Stimulated activated CD4-positive, alpha-beta T cell treated with anti-CD3 and anti-CD28 coated beads, Interleukin-15, amount 100 ng/mL, for 24 hours (primary cell): ENCODE data around the gene FNIP2.

Source experiments
- DNase-seq: peaks from one replicate; pipeline ENCODE4 v3.0.0-alpha.2; 2020

FNIP2 gene

DNA sequence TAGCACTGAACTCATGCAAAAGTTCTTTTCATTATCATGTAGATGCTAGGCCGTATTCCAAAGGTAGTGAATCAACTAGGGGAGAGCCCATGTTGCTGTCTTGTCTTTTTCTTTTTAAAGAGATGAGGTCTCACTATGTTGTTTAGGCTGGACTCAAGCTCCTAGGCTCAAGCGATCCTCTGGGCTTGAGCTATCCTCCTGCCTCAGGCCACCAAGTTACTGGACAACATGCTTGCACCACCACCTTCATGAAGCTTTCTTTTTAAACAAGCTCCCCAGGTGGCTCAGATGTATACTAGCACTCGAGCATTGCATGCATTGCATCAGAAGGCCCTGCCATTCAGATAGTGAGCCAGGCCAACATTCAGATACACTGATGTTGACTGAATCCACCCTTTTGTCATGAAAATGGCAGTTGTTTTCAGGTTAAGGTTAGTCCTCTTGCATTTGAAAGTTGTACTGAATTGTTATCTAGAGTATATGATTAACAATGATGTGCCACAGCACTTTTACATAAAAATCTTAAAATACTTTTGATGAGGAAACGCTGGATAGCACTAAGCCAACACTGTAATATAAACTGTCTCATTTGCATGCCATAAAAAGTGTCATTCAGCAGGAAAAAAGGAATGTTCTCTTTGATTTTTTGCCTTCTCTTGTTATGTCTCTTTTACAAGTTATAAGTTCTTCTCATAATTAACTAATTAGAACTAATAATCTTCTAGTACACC, 76.7 kb downstream of the FNIP2 start:
- DNase-seq = no peak

DNA sequence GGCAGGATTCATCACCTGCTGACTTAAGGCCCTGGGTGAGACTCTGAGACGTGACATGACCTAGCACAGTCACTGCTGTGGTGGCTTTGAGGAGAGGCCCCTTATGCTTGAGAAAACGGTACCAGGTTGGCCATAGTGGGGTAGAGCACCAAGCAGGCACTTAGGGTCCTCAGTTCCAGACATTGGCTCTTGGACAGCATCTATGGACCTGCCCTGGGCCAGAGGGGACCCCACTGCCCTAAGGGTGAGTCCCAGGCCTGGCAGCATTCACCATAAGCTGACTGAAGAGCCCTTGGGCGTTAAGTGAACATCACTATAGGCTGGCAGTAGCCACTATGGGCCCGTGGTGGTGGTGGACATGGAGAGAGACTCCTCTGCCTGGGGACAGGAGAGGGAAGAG, 78.7 kb downstream of the FNIP2 start:
- no peak for DNase-seq

GRCh38 chr4:158849681-158850080, 80.9 kb downstream of the FNIP2 start:
- no peak for DNase-seq

- no peak for DNase-seq
These were observed 81.5 kb downstream of the FNIP2 start for GRCh38 chr4:158850371-158850770.

DNA sequence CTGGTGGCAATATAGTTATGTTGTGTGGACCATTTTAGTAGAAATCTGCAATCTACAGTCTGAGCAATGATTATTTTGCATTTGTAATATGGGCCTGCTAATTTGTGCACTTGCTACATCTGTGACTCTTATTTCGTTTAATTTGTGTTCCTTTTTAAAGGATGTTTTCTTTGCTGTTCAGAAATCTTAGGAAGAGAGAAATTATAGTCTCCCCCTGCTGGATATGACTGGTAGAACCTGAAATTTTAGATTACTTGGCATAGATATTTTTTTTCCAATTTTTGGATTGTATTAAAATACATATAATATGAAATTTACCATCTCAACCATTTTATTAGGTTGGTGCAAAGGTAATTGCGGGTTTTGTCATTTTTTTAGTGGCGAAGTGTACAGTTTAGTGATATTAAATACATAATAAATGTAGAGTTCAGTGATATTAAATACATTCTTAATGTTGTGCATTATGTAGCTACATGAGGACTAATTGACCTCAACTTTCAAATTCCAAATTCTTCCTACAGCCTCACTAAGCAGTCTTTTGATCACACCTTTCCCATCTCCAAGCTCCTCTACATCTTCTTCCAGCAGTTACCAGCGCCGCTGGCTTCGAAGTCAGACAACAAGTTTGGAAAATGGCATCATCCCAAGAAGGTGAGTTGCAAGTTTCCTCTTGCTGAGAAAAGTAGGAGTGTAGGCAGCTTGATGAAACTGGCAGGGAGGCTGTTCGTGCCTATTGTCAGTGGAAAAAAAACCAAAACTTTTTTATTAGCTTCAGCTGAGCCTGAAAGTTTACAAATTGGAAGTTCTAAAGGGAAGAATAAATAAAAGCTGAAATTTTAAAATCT, 82.2 kb downstream of the FNIP2 start:
- DNase-seq = no peak

DNA sequence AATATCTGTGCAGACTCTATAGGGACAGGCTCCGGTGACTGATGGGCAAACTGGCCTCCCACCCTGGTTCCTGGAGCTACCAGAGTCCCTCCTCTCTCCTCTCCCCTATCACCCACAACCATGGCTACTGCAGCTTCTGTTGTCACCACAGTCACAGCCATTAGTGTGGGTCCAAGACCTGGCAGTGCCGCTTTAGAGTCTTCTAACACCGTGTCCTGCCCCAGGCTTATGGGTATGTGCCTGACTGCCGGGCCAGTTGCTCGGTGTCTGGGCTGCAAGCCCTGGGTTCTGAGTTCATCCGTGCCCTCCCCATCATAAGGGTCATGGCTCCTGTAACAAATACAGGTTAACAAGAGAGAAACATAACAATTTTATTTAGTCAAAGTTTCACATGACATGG, 85.4 kb downstream of the FNIP2 start:
- no peak for DNase-seq

DNA sequence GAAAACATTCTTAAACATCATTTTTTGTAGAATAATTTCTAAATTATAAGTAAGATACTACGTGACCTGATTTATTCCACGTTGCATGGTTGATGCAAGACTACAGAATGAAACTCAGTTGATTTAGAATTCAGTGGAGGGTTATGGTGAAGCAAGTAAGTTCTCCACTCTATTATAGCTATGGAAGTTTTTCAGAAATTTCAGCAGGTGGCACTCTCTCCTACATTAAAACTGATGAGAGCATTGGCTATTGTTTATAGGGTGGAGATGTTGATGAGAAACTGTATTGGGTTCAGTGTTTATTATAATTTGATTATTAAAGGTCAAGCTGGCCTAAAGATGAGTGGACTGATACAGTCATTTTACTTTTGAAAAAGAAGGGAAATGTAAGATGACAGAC, 88.0 kb downstream of the FNIP2 start:
- no peak for DNase-seq

GRCh38 chr4:158857951-158858350, 89.1 kb downstream of the FNIP2 start:
- DNase-seq = no peak

GRCh38 chr4:158858410-158859199, 89.8 kb downstream of the FNIP2 start:
- no peak for DNase-seq

DNA sequence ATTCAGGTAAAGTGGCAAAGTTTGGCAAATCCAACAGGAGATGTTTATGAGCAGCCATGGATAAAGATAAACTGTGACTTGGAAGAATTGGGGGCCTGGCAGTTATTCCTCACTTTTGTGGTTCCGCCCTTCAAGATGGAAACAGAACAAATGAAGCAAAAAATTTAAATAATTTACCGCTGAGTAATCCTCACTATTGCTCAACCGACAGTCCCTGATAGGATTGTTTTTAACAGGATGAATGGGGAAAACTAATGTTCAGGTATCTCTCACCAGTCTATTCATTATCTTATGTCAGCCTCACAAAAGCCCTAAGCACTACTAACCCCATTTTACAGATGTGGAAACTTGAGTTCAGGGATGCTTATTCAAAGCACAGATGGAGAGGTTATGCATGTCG, 90.8 kb downstream of the FNIP2 start:
- DNase-seq = no peak

DNA sequence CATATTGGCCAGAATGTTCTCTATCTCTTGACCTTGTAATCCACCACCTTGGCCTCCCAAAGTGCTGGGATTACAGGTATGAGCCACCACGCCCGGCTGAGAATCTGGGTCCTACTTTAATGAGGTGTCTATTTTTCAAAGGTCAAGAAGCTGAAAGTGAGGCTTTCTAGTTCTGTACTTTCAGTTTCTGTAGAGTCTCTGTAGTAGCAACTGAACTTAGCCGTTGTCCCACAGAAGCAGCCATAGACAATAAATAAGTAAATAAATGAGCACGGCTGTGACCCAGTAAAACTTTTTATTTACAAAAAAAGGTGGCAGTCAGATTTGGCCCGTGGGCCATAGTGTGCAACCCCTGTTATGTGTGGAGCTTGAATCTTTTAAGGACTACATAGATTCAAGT, 92.0 kb downstream of the FNIP2 start:
- no peak for DNase-seq

GRCh38 chr4:158861281-158861680, 92.5 kb downstream of the FNIP2 start:
- no peak for DNase-seq

DNA sequence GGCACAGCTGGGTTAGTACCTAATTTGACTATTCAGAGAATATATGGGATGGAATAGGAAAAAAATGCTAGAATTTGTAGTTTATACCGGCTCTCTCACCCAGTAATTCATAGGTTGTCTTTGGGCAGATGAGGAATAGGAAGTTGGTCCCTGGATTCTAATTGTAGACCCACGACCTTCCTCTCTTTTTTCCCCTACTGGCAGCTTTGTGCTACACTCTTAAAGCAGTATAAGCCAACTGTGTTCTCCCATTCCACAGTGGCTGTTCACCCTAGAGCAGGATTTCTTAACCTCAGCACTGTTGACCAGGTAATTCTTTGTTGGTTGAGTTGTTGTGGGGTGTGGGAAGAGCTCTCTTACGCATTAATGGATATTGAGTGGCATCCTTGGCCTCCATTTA, 92.9 kb downstream of the FNIP2 start:
- DNase-seq = no peak

- DNase-seq = no peak
These were observed 94.5 kb downstream of the FNIP2 start for GRCh38 chr4:158863296-158863695.

DNA sequence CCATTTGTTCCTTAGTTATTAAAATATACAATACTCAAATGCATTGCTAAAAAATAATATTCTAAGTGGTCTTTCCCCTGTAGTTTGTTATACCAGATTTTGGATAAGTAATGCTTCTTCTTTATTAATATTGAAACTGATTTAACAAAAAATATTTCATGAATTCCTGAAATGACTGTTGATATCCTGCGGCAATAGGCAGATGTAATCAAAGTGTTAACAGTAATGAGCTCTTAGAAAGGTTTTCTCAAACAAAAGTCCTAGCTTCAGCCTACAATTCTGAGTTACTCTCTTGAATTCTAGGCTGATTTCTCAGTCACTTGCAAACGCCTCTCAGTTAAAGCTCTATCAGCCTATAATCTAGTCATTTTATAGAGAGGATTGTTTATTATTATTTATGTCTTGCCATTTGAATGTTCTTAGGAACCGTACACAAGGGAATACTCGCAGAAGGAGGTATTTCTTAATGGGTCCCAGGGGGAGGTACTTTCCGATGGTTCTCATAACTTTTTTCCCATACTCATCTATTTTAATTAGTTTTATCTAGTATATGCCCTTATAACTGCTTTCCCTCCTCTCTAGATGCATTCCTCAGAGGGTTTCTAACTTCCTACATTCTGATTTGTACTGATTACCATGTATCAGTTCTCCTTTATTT, 96.8 kb downstream of the FNIP2 start:
- no peak for DNase-seq

DNA sequence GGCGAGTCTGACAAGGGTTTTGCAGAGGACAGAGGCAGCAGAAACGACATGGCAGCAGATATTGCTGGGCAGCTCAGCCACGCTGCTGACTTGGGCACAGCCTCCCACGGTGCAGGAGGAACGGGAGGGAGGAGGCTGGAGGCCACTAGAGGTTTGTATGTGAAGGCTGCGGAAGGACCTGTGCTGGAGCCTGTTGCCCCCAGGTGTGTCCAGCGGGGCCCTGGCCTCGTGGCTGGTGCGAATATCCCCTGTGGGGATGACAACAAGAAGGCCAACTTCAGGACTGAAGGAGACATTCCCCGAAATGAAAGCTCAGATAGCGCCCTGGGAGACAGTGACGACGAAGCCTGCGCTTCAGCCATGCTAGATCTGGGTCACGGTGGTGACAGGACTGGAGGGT, 100.2 kb downstream of the FNIP2 start:
- DNase-seq = no peak

DNA sequence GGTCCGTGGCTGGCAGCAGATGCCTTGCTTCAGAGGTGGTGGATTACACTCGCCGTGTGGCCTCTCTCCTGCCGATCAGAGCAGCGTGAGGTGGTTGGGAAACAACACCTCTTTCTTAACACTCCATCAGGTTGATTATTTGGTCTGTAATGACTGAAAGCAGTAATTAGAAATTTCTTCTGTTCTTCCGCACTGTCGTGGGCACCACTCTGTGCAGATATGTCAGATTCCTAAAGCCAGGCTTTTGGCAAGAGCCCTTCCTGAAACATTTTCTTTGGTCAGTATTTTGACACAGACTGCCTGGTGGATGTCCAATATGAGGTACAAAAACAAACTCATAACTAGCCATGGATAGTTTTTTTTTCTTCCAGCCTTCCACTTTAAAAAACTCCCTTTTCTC, 100.9 kb downstream of the FNIP2 start:
- no peak for DNase-seq

GRCh38 chr4:158870282-158870625, 101.4 kb downstream of the FNIP2 start:
- DNase-seq = no peak

- DNase-seq = no peak
These were observed 102.0 kb downstream of the FNIP2 start for GRCh38 chr4:158870626-158871334.

DNA sequence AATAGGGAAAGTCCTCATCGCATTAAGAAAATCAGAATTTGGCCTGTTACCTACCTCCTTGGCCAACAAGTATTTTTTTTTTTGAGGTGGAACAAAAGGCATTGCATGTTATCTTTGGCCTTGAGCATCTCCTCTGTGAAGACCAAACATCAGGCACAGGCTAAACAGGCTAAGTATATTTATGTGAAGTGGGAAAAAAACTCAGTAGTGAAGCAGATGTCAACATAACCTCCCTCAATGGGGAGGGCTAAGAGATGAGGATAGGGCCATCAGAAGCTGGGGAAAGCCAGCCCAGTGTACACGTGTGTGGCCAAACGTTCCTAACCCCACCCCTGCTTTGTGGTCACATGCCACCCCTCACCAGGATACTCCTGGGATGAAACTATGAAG, 102.5 kb downstream of the FNIP2 start:
- no peak for DNase-seq

DNA sequence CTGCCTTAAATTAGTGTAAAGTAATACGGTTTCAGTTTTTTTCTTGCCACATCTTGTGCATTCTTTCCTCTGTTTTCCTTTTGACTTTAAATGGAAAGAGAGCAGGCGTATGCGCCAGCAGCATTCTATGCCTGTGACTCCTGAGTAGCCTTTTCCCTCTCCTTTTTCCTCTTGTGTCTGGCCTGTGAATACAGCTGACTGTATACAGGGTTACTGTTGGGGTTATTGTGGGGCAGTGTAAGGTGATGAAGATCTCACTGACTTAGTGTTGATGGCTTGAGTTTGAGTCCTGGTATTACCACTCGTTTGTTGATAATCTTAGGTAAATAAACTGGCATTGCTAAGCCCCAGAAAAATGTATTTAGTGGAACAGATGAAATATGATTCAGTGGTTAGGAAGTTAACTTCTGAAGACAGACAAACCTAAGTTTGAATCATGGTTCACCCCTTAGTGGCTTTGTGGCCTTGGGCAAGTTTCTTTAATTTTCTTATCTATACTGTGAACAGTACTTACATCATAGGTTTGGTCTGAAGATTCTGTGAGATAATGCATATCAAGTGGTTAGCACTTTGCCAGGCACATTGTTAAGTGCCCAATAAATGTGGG, 105.1 kb downstream of the FNIP2 start:
- DNase-seq = peak; percentile 7

DNA sequence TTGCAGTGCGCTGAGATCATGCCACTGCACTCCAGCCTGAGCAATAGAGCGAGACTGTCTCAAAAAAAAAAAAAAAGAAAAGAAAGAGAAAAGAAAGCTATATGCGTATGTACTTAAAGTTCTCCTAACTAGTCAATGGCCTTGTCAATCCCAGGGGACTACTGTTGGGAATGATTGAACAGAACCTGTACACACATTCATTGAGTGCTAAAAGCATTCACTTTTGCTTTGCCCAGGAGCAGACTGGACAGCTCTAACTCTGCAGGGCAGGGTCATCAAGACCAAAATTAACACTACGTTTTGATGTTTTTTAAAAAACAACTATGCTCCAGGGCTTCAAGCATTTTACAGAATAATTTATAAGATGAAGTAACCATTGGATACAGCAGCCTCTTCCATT, 106.2 kb downstream of the FNIP2 start:
- DNase-seq = no peak
